Neuronal stem cell (in vitro differentiated cells): ENCODE data around the gene SULT1C4.

Source experiments
- DNase-seq: peaks from one replicate; pipeline ENCODE4 v3.0.0-alpha.2; 2013; ENCODE audit warnings: low spot score
- H2AFZ ChIP-seq: one replicate; pipeline ENCODE4 v1.6.1; 2013; ENCODE audit warnings: mild to moderate bottlenecking, low read length, inconsistent platforms
- H2AK5ac ChIP-seq: 2 replicates; pipeline ENCODE4 v1.6.1; 2013; ENCODE audit warnings: low read depth, mild to moderate bottlenecking, inconsistent platforms, low read length, moderate library complexity, mixed read lengths
- H2BK120ac ChIP-seq: 2 replicates; pipeline ENCODE4 v1.6.1; 2013; ENCODE audit warnings: low read depth, mild to moderate bottlenecking, inconsistent platforms, low read length, moderate library complexity, mixed read lengths
- H2BK12ac ChIP-seq: one replicate; pipeline ENCODE4 v1.6.1; 2013; ENCODE audit warnings: low read length, inconsistent platforms
- H2BK15ac ChIP-seq: 2 replicates; pipeline ENCODE4 v1.6.1; 2013; ENCODE audit warnings: mild to moderate bottlenecking, low read length, inconsistent platforms, mixed read lengths
- H2BK5ac ChIP-seq: one replicate; pipeline ENCODE4 v1.6.1; 2013; ENCODE audit warnings: inconsistent platforms, mild to moderate bottlenecking, low read length, moderate library complexity
- H3K14ac ChIP-seq: one replicate; pipeline ENCODE4 v1.6.1; 2013; ENCODE audit warnings: low read length, inconsistent platforms
- H3K18ac ChIP-seq: 2 replicates; pipeline ENCODE4 v1.6.1; 2013; ENCODE audit warnings: low read length, inconsistent platforms
- H3K23ac ChIP-seq: 2 replicates; pipeline ENCODE4 v1.6.1; 2013; ENCODE audit warnings: low read depth, mild to moderate bottlenecking, mixed read lengths, low read length, inconsistent platforms; ENCODE audit not compliant: poor library complexity
- H3K27ac ChIP-seq: replicated peaks from 3 replicates; pipeline ENCODE4 v1.5.1; 2013; ENCODE audit warnings: low read length, inconsistent platforms
- H3K27me3 ChIP-seq, 3 experiments: 2 replicates each; pipeline ENCODE4 v1.6.1; 2013; ENCODE audit warnings: low read length in 3 of 3, mild to moderate bottlenecking in 2 of 3, inconsistent platforms in 1 of 3, low read depth in 1 of 3, mixed read lengths in 1 of 3, moderate library complexity in 1 of 3; ENCODE audit not compliant: control insufficient read depth in 3 of 3, insufficient read depth in 3 of 3
- H3K36me3 ChIP-seq, 2 donors: replicated peaks in 1 of 2; 2 replicates each; pipeline ENCODE4 v1.6.1; 2013; ENCODE audit warnings: low read length in 2 of 2; ENCODE audit not compliant: control insufficient read depth in 2 of 2, insufficient read depth in 2 of 2
- H3K4ac ChIP-seq: 2 replicates; pipeline ENCODE4 v1.6.1; 2013; ENCODE audit warnings: inconsistent platforms, mild to moderate bottlenecking, low read length, moderate library complexity
- H3K4me1 ChIP-seq, 2 donors: 1 replicate in 1 of 2; 2 replicates in 1 of 2; pipeline ENCODE4 v1.6.1; 2013; ENCODE audit warnings: low read length in 2 of 2, low read depth in 1 of 2; ENCODE audit not compliant: control insufficient read depth in 2 of 2, insufficient read depth in 1 of 2
- H3K4me2 ChIP-seq: one replicate; pipeline ENCODE4 v1.6.1; 2013; ENCODE audit warnings: mild to moderate bottlenecking, low read length, inconsistent platforms; ENCODE audit not compliant: insufficient read depth, poor library complexity, severe bottlenecking
- H3K4me3 ChIP-seq, 2 donors: 2 replicates each; pipeline ENCODE4 v1.5.1; 2013; ENCODE audit warnings: low read length in 2 of 2, mild to moderate bottlenecking in 2 of 2, inconsistent platforms in 1 of 2, moderate library complexity in 1 of 2
- H3K79me1 ChIP-seq: one replicate; pipeline ENCODE4 v1.6.1; 2013; ENCODE audit warnings: low read depth, mild to moderate bottlenecking, inconsistent platforms, low read length, moderate library complexity
- H3K9ac ChIP-seq: one replicate; pipeline ENCODE4 v1.6.1; 2013; ENCODE audit warnings: mild to moderate bottlenecking, low read depth, low read length, inconsistent platforms; ENCODE audit not compliant: poor library complexity
- H3K9me3 ChIP-seq, 2 donors: replicated peaks in 1 of 2; 2 replicates each; pipeline versions ENCODE3 to v1.6.1; 2013; ENCODE audit warnings: low read length in 2 of 2, mild to moderate bottlenecking in 2 of 2, inconsistent platforms in 1 of 2, low read depth in 1 of 2, mixed read lengths in 1 of 2, moderate library complexity in 1 of 2; ENCODE audit not compliant: control insufficient read depth in 2 of 2, insufficient read depth in 1 of 2
- H4K8ac ChIP-seq: one replicate; pipeline ENCODE4 v1.6.1; 2013; ENCODE audit warnings: low read depth, mild to moderate bottlenecking, inconsistent platforms, low read length, moderate library complexity
- H4K91ac ChIP-seq: one replicate; pipeline ENCODE4 v1.6.1; 2013; ENCODE audit warnings: low read length, low read depth, mild to moderate bottlenecking, inconsistent platforms; ENCODE audit not compliant: poor library complexity
- WGBS, 2 donors: extraction: QIAGEN DNeasy Blood & Tissue Kit; methylation state at CpG; one replicate each; pipeline ENCODE4 v1.1.7; 2013; ENCODE audit warnings: missing lambda C conversion rate in 2 of 2, mixed read lengths in 1 of 2; ENCODE audit not compliant: insufficient read length in 2 of 2, insufficient replicate concordance in 1 of 2; ENCODE audit errors: extremely low coverage in 2 of 2; 5-methylcytosine and 5-hydroxymethylcytosine counted together

The SULT1C4 gene

DNA sequence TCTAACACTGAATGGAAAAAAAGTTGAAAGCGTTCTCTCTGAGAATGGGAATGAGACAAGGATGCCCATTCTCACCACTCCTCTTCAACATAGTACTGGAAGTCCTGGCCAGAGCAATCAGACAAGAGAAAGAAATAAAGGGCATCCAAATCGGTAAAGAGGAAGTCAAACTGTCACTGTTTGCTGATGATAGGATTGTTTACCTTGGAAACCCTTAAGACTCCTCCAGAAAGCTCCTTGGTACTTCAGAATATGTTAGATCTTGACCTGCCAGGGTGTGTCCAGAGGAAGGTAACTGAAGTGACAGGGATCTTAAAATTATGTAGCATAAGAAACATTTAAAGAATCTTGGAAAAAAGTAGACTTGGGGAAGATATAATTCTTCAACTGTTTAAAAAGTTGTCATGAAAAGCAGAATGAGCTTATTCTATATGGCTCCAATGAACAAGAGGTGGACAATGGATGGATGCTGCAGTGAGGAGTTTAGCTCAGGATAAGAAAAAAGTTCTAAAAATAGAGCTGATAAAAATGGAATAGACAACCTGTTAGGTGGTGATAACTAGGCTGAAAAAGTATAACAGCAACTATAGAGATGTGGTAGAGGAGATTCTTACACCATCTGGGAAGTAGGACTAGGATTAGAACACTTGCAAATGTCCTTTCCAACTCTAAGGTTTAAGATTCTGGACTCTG lies 16.8 kb upstream of the SULT1C4 start:
- WGBS, 2 donors = no CpG with 5 or more reads among the region's 2 CpGs
- H3K9ac ChIP-seq = no peak overlapping the region
- H3K27ac ChIP-seq = no peak overlapping the region
- no peak overlapping the region for H3K4me2 ChIP-seq
- H3K4me1 ChIP-seq = peaks cover 0 to 1% of the 10 kb centered on the region in 2 donors
- H3K4me3 ChIP-seq = no peak overlapping the region
- peaks cover 0 to 9% of the 10 kb centered on the region in 2 donors for H3K9me3 ChIP-seq
- H4K91ac ChIP-seq = no peak overlapping the region
- H3K23ac ChIP-seq = no peak overlapping the region
- H3K27me3 ChIP-seq = peaks cover 0 to 6% (median 0%) of the 10 kb centered on the region in 3 experiments
- H3K18ac ChIP-seq = no peak overlapping the region
- H3K36me3 ChIP-seq = no peaks in the 10 kb centered on the region
- no peak overlapping the region for H2BK5ac ChIP-seq
- H3K4ac ChIP-seq = no peak overlapping the region
- no peak overlapping the region for H4K8ac ChIP-seq
- H2BK120ac ChIP-seq = no peak overlapping the region
- no peak overlapping the region for H2BK12ac ChIP-seq
- no peak overlapping the region for H2AFZ ChIP-seq
- DNase-seq = no peak
- H2BK15ac ChIP-seq = no peak overlapping the region
- no peak overlapping the region for H3K14ac ChIP-seq
- H3K79me1 ChIP-seq = no peaks in the 10 kb centered on the region
- H2AK5ac ChIP-seq = no peak overlapping the region

GRCh38 chr2:108363024-108363907 lies 14.5 kb upstream of the SULT1C4 start:
- Histone ChIP-seq H2BK12ac (no peak overlapping the region), H2AFZ (no peak overlapping the region), H3K14ac (no peak overlapping the region), H3K4me3 (no peak overlapping the region), H3K27ac (no peak overlapping the region), H4K8ac (no peak overlapping the region), H3K9me3 (peaks cover 0 to 10% of the 10 kb centered on the region in 2 donors), H2BK120ac (no peak overlapping the region), H2AK5ac (no peak overlapping the region), H3K4me2 (no peak overlapping the region), H3K4ac (no peak overlapping the region), H2BK15ac (no peak overlapping the region), H3K4me1 (peaks cover 0 to 1% of the 10 kb centered on the region in 2 donors), H3K36me3 (no peaks in the 10 kb centered on the region), H4K91ac (no peak overlapping the region), H3K23ac (no peak overlapping the region), H3K79me1 (no peaks in the 10 kb centered on the region), H3K27me3 (peaks cover 0 to 6% (median 0%) of the 10 kb centered on the region in 3 experiments), H3K18ac (no peak overlapping the region), H2BK5ac (no peak overlapping the region), H3K9ac (no peak overlapping the region)
- no CpG with 5 or more reads among the region's 6 CpGs for WGBS, 2 donors
- no peak for DNase-seq

DNA sequence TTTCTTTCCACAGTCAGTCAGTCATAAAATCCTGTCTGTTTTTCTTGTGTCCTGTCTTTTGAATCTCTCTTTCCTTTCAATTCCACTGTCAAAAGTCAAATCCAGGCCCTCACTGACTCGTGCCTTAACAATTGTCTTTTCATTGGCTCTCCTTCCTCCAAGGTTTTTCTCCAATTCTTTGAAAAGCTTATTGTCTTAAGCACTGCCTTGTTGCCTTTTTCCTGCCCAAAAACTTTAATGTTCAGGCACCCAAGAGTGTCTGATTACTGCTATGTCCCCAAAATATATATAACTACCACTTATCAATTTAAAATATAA lies 13.9 kb upstream of the SULT1C4 start:
- H2BK120ac ChIP-seq = no peak overlapping the region
- peaks cover 0 to 1% of the 10 kb centered on the region in 2 donors for H3K4me1 ChIP-seq
- no peaks in the 10 kb centered on the region for H3K36me3 ChIP-seq
- no peak overlapping the region for H3K14ac ChIP-seq
- H2BK5ac ChIP-seq = no peak overlapping the region
- H3K79me1 ChIP-seq = no peaks in the 10 kb centered on the region
- no peak overlapping the region for H2AK5ac ChIP-seq
- H3K4ac ChIP-seq = no peak overlapping the region
- no CpG with 5 or more reads among the region's 1 CpG for WGBS, 2 donors
- peaks cover 0 to 6% (median 0%) of the 10 kb centered on the region in 3 experiments for H3K27me3 ChIP-seq
- H4K8ac ChIP-seq = no peak overlapping the region
- no peak overlapping the region for H2AFZ ChIP-seq
- H2BK15ac ChIP-seq = no peak overlapping the region
- H3K23ac ChIP-seq = no peak overlapping the region
- no peak overlapping the region for H3K4me3 ChIP-seq
- H2BK12ac ChIP-seq = no peak overlapping the region
- H3K4me2 ChIP-seq = no peak overlapping the region
- no peak overlapping the region for H3K9ac ChIP-seq
- no peak overlapping the region for H3K18ac ChIP-seq
- no peak overlapping the region for H3K27ac ChIP-seq
- DNase-seq = no peak
- peaks cover 0 to 10% of the 10 kb centered on the region in 2 donors for H3K9me3 ChIP-seq
- no peak overlapping the region for H4K91ac ChIP-seq

DNA sequence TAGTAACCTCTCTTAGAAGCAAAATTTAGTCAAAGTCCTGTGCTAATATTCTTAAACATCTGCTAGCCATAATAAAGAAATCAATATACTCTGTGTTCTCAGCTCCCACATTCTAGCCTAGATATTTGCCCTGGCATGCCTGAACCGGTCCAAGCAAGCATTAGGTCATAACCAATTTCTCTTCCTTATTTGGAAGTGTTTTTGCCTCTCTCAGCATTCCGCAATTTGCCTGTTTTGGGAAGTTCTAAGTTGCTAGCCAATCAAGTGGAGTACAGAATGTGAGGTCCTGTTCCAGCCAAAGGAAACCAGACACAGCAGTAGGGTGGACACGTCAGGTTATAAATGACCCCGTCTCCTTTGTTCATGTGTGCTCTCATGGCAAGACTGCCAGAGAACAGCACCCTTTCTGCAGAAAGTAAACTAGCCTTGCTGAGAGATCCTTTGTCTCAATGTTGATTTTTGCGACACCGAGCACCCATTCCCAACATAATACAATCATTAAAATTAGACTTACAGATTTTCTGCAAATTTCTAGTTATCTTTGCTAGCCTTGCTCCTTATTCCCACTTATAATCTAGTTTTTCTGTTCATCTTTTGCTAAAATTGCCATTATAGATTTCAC lies 13.0 kb upstream of the SULT1C4 start:
- no peak overlapping the region for H3K14ac ChIP-seq
- H2BK15ac ChIP-seq = no peak overlapping the region
- H3K27ac ChIP-seq = no peak overlapping the region
- no peak overlapping the region for H3K4ac ChIP-seq
- no peak overlapping the region for H2AK5ac ChIP-seq
- no peaks in the 10 kb centered on the region for H3K36me3 ChIP-seq
- no peak overlapping the region for H3K18ac ChIP-seq
- H3K23ac ChIP-seq = no peak overlapping the region
- no peak overlapping the region for H2AFZ ChIP-seq
- DNase-seq = no peak
- no peak overlapping the region for H2BK12ac ChIP-seq
- H3K4me3 ChIP-seq = no peak overlapping the region
- H3K27me3 ChIP-seq = peaks cover 0 to 6% (median 0%) of the 10 kb centered on the region in 3 experiments
- no peak overlapping the region for H4K8ac ChIP-seq
- H3K4me1 ChIP-seq = peaks cover 0 to 1% of the 10 kb centered on the region in 2 donors
- WGBS, 2 donors = no CpG with 5 or more reads among the region's 6 CpGs
- no peak overlapping the region for H3K9ac ChIP-seq
- H2BK120ac ChIP-seq = no peak overlapping the region
- no peak overlapping the region for H2BK5ac ChIP-seq
- no peak overlapping the region for H4K91ac ChIP-seq
- no peaks in the 10 kb centered on the region for H3K79me1 ChIP-seq
- no peak overlapping the region for H3K4me2 ChIP-seq
- H3K9me3 ChIP-seq = peaks cover 0 to 10% of the 10 kb centered on the region in 2 donors
